Activated CD4-positive, alpha-beta T cell treated with anti-CD3 and anti-CD28 coated beads for 24 hours (primary cell): ENCODE data around the gene RAB7A.

Experiments used
- DNase-seq, 2 donors: peaks; one replicate each; pipeline ENCODE4 v3.0.0-alpha.2; 2020; ENCODE audit warnings: low read depth in 2 of 2

The RAB7A gene

GRCh38 chr3:128851601-128852000, 125.6 kb downstream of the RAB7A start:
- no peak for DNase-seq

GRCh38 chr3:128853826-128854225, 127.8 kb downstream of the RAB7A start:
- no peak for DNase-seq

- DNase-seq: no peak
Measured at GRCh38 chr3:128854475-128854874, 128.5 kb downstream of the RAB7A start.

GRCh38 chr3:128855569-128855968, 129.6 kb downstream of the RAB7A start:
- DNase-seq: no peak

GRCh38 chr3:128858167-128858566, 132.2 kb downstream of the RAB7A start:
- DNase-seq: no peak

- no peak for DNase-seq
Measured at GRCh38 chr3:128859630-128860029, 133.6 kb downstream of the RAB7A start.

GRCh38 chr3:128861491-128861890, 135.5 kb downstream of the RAB7A start:
- no peak for DNase-seq

- no peak for DNase-seq
Measured at GRCh38 chr3:128863560-128863959, 137.6 kb downstream of the RAB7A start.
